Endothelial cell (in vitro differentiated cells): ENCODE data around the gene POU2F1. TPM values are rescaled to one million over a fixed set of nuclear protein-coding genes. Genes with fewer than 3 reads are reported as not detected.

ENCODE experiments used
- DNase-seq: peaks from one replicate; pipeline ENCODE4 v3.0.0; 2021; ENCODE audit warnings: low spot score
- H3K27ac Mint-ChIP-seq: one replicate; pipeline ENCODE4 v1.8.0; 2021; ENCODE audit warnings: mixed read lengths, inconsistent platforms; ENCODE audit not compliant: unreplicated experiment
- H3K27me3 Mint-ChIP-seq: one replicate; pipeline ENCODE4 v1.8.0; 2021; ENCODE audit warnings: mild to moderate bottlenecking, moderate library complexity, mixed read lengths, inconsistent platforms; ENCODE audit not compliant: unreplicated experiment
- H3K36me3 Mint-ChIP-seq: one replicate; pipeline ENCODE4 v1.8.0; 2021; ENCODE audit warnings: mild to moderate bottlenecking, low read depth, mixed read lengths, inconsistent platforms; ENCODE audit not compliant: unreplicated experiment
- H3K4me1 Mint-ChIP-seq: one replicate; pipeline ENCODE4 v1.8.0; 2021; ENCODE audit warnings: mild to moderate bottlenecking, mixed read lengths, inconsistent platforms; ENCODE audit not compliant: unreplicated experiment
- H3K4me3 Mint-ChIP-seq: one replicate; pipeline ENCODE4 v1.8.0; 2021; ENCODE audit warnings: mild to moderate bottlenecking, mixed read lengths, inconsistent platforms; ENCODE audit not compliant: unreplicated experiment
- H3K9me3 Mint-ChIP-seq: one replicate; pipeline ENCODE4 v1.8.0; 2021; ENCODE audit warnings: mixed read lengths, inconsistent platforms; ENCODE audit not compliant: unreplicated experiment
- CTCF ChIP-seq: fragments of 200-600 bp; sonication (generic); IDR thresholded peaks from one replicate; pipeline ENCODE4 v1.5.0; 2021; ENCODE audit warnings: antibody characterized with exemption; ENCODE audit not compliant: unreplicated experiment
- total RNA-seq: library from RNA; stranded (reverse); fragmentation: NEBNext Ultra II Directional; extraction: Animal tissue kit (Norgen Biotek cat#: 25700); gene quantifications from one replicate; pipeline ENCODE4 v1.2.1, GENCODE V29; 2021; ENCODE audit not compliant: unreplicated experiment

The POU2F1 gene
- total RNA-seq, 1 donor from 2014 or later, result 24.5 TPM

GRCh38 chr1:167388976-167389375 is 168.3 kb downstream of the POU2F1 start:
- H3K36me3 Mint-ChIP-seq, result peaks cover 4% of the 10 kb centered on the region
- no peak overlapping the region for H3K27ac Mint-ChIP-seq
- no peaks in the 10 kb centered on the region for H3K4me1 Mint-ChIP-seq
- no peak for TF ChIP-seq CTCF
- DNase-seq, result no peak
- no peaks in the 10 kb centered on the region for H3K27me3 Mint-ChIP-seq
- no peaks in the 10 kb centered on the region for H3K9me3 Mint-ChIP-seq
- no peak overlapping the region for H3K4me3 Mint-ChIP-seq

- Mint-ChIP-seq H3K9me3 (no peaks in the 10 kb centered on the region), H3K36me3 (no peaks in the 10 kb centered on the region), H3K27ac (no peak overlapping the region), H3K4me3 (no peak overlapping the region), H3K4me1 (no peaks in the 10 kb centered on the region), H3K27me3 (no peaks in the 10 kb centered on the region)
- no peak for TF ChIP-seq CTCF
- DNase-seq, result no peak
Measured at GRCh38 chr1:167392200-167392696, 171.6 kb downstream of the POU2F1 start.

DNA sequence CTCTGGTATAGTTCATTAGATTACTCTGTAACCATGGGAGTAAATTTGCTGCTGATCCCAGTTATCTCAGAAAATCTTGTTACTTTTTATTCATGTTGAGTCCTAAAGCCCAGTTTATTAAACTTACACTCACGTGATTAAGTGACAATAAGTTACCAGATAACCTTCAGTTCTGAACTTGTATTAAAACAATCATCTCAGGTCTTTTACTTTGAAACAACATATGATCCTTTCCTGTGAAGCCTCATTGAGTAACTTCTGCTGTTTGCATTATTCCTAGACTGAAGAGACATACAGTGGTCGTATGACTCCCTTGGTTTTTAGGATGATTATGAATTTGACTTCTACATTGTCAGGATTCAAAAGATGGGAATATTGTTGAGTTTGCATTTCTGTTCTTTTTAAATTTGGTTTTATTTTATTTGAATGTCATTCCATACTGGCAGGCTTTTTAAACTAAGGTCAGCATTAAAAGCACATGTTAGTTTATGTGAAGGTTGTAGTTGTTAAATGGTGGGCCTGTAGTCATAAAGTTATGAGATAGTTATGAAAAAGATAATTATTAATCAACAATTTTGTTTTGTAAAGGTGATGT is 179.8 kb downstream of the POU2F1 start:
- no peak overlapping the region for H3K4me3 Mint-ChIP-seq
- H3K9me3 Mint-ChIP-seq, result no peaks in the 10 kb centered on the region
- H3K27me3 Mint-ChIP-seq, result no peaks in the 10 kb centered on the region
- peaks cover 11% of the 10 kb centered on the region for H3K36me3 Mint-ChIP-seq
- no peak for DNase-seq
- no peak for TF ChIP-seq CTCF
- no peak overlapping the region for H3K27ac Mint-ChIP-seq
- H3K4me1 Mint-ChIP-seq, result peaks cover 20% of the 10 kb centered on the region

- DNase-seq, result peak; percentile 46
- H3K4me3 Mint-ChIP-seq, result no peak overlapping the region
- TF ChIP-seq CTCF, result peak; percentile 60
Measured at GRCh38 chr1:167401260-167401873, 180.7 kb downstream of the POU2F1 start.

More at GRCh38 chr1:167401260-167401873, 180.7 kb downstream of the POU2F1 start:
- Mint-ChIP-seq H3K27ac (no peak overlapping the region), H3K27me3 (no peaks in the 10 kb centered on the region), H3K9me3 (no peaks in the 10 kb centered on the region), H3K36me3 (peaks cover 11% of the 10 kb centered on the region), H3K4me1 (peaks cover 20% of the 10 kb centered on the region)
